ENCODE data around the gene CLCN3.

CLCN3 gene

GRCh38 chr4:169657470-169658107 is 37.2 kb downstream of the CLCN3 start:
- H3K4me3 ChIP-seq (ENCODE audit: low read depth, low read length) = no peak overlapping the region
- no peak for TF ChIP-seq CTCF (IDR thresholded peaks at IDR 0.05; ENCODE audit: insufficient read depth, low read length, missing control alignments)
- ChIA-PET POLR2A (interaction anchor here (0.5 kb wide), 1 partner anchor 38 kb away, joined by 4 read pairs; no protein-coding TSS in a partner anchor), CTCF (no interaction called here)
- DNase-seq (ENCODE audit: low read depth, low spot score) = no peak

GRCh38 chr4:169658196-169658595 is 37.8 kb downstream of the CLCN3 start:
- H3K4me3 ChIP-seq (ENCODE audit: low read depth, low read length) = no peak overlapping the region
- DNase-seq (ENCODE audit: low read depth, low spot score) = no peak
- ChIA-PET CTCF (interaction anchor here (1.4 to 5.4 kb wide), 3 partner anchors 9 to 45 kb away, joined by 3 to 24 read pairs (median 6); partner anchors contain the start of gene NEK1), POLR2A (interaction anchor here (0.5 kb wide), 1 partner anchor 38 kb away, joined by 4 read pairs; no protein-coding TSS in a partner anchor)
- no peak for TF ChIP-seq CTCF (IDR thresholded peaks at IDR 0.05; ENCODE audit: insufficient read depth, low read length, missing control alignments)

- ChIA-PET CTCF (interaction anchor here (0.9 to 5.4 kb wide), 7 partner anchors 10 to 113 kb away, joined by 3 to 24 read pairs (median 5); partner anchors contain the start of genes CLCN3 and NEK1), POLR2A (interaction anchor here (0.6 kb wide), 1 partner anchor 18 kb away, joined by 5 read pairs; no protein-coding TSS in a partner anchor)
- DNase-seq (ENCODE audit: low read depth, low spot score) = no peak
- H3K4me3 ChIP-seq (ENCODE audit: low read depth, low read length) = peak overlapping the region; percentile 60
- TF ChIP-seq CTCF (IDR thresholded peaks at IDR 0.05; ENCODE audit: insufficient read depth, low read length, missing control alignments) = no peak
Measured at GRCh38 chr4:169658975-169659715, 38.8 kb downstream of the CLCN3 start.

GRCh38 chr4:169659716-169660670 is 39.6 kb downstream of the CLCN3 start:
- no peak for TF ChIP-seq CTCF (IDR thresholded peaks at IDR 0.05; ENCODE audit: insufficient read depth, low read length, missing control alignments)
- ChIA-PET CTCF (interaction anchor here (0.9 to 5.4 kb wide), 5 partner anchors 10 to 112 kb away, joined by 3 to 24 read pairs (median 5); partner anchors contain the start of genes CLCN3 and NEK1), POLR2A (interaction anchor here (0.6 to 0.9 kb wide), 2 partner anchors 17 to 366 kb away, joined by 3 to 5 read pairs; partner anchors contain the start of gene MFAP3L)
- DNase-seq (ENCODE audit: low read depth, low spot score) = peak; percentile 92
- peak overlapping the region; percentile 60 for H3K4me3 ChIP-seq (ENCODE audit: low read depth, low read length)

- H3K4me3 ChIP-seq (ENCODE audit: low read depth, low read length) = peak overlapping the region; percentile 60
- no peak for DNase-seq (ENCODE audit: low read depth, low spot score)
- TF ChIP-seq CTCF (IDR thresholded peaks at IDR 0.05; ENCODE audit: insufficient read depth, low read length, missing control alignments) = no peak
- POLR2A ChIA-PET = no interaction called here
- CTCF ChIA-PET = interaction anchor here (1.4 to 5.4 kb wide), 2 partner anchors 45 to 48 kb away, joined by 3 to 24 read pairs; partner anchors contain the start of gene NEK1
Measured at GRCh38 chr4:169660929-169661328, 40.6 kb downstream of the CLCN3 start.
